HepG2 (cell line): Measurements from ENCODE around the gene ATP1A1. TPM values are rescaled to one million over a fixed set of nuclear protein-coding genes. Genes with fewer than 3 reads are reported as not detected.

Experiments
- ATAC-seq: fragments of 200-7000 bp; cut with Tn5 transposase; 3 replicates; pipeline ENCODE4 v1.9.1; 2020; ENCODE audit warnings: mild to moderate bottlenecking, moderate library complexity
- BruUV-seq: library from RNA; stranded (reverse); fragments of 400-500 nt; replicated peaks from 2 replicates; lab custom pipeline; 2021; lab: Mats Ljungman, UMichigan
- CTCF ChIA-PET: fragments of 300-600 bp; formaldehyde crosslinking; extraction: SDS; loops from one replicate; lab custom pipeline; 2021; ENCODE audit warnings: low total read pairs, inconsistent platforms, low intra/inter-chr PET ratio; lab: Yijun Ruan, JAX
- POLR2A ChIA-PET: fragments of 350-600 bp; sonication (Branson Sonifier 250); formaldehyde crosslinking; loops from one replicate; lab custom pipeline; 2020; ENCODE audit warnings: antibody characterized with exemption, inconsistent platforms; lab: Yijun Ruan, JAX
- DNase-seq: peaks from one replicate; pipeline ENCODE4 v3.0.0-alpha.2; 2015; ENCODE audit warnings: low spot score
- FAIRE-seq: peaks from 3 replicates; lab custom pipeline; 2011; peaks lifted over from hg19 to GRCh38; lab: Jason Lieb, UNC
- H2AFZ ChIP-seq: one replicate; pipeline ENCODE4 v1.6.1; 2011; ENCODE audit warnings: low read length, inconsistent platforms
- H3K27ac ChIP-seq: fragments of 300-600 bp; 3 replicates; pipeline ENCODE4 v1.8.0; 2011; ENCODE audit warnings: mixed run types, mild to moderate bottlenecking, mixed read lengths, low read length, inconsistent platforms; ENCODE audit not compliant: insufficient read depth; ENCODE audit errors: extremely low read length
- H3K27me3 ChIP-seq, 2 experiments: fragments of 200-600 bp in 1 of 2; 2 replicates in 1 of 2; 3 replicates in 1 of 2; pipeline versions ENCODE4 v1.6.0 to v1.8.0; 2011; ENCODE audit warnings: low read length in 2 of 2, mild to moderate bottlenecking in 2 of 2, moderate library complexity in 2 of 2, inconsistent platforms in 1 of 2; ENCODE audit not compliant: insufficient read depth in 2 of 2, control insufficient read depth in 1 of 2
- H3K36me3 ChIP-seq, 2 experiments: fragments of 200-600 bp in 1 of 2; replicated peaks in 1 of 2; 2 replicates in 1 of 2; 3 replicates in 1 of 2; pipeline versions ENCODE4 v1.5.1 to v1.8.0; 2011; ENCODE audit warnings: low read length in 2 of 2, inconsistent platforms in 1 of 2; ENCODE audit not compliant: insufficient read depth in 2 of 2, control insufficient read depth in 1 of 2
- H3K4me1 ChIP-seq: 2 replicates; pipeline ENCODE4 v1.5.1; 2012; ENCODE audit warnings: low read length, inconsistent platforms; ENCODE audit not compliant: insufficient read depth
- H3K4me2 ChIP-seq: 2 replicates; pipeline ENCODE4 v1.6.0; 2011; ENCODE audit warnings: low read depth, low read length, inconsistent platforms
- H3K4me3 ChIP-seq, 3 experiments: fragments of 200-600 bp in 1 of 3; sonication (generic), shearing (Covaris generic) in 1 of 3; replicated peaks in 1 of 3; 2 replicates each; pipeline ENCODE4 v1.5.1; 2011 to 2016; ENCODE audit warnings: low read length in 3 of 3, inconsistent platforms in 2 of 3, low read depth in 2 of 3, mild to moderate bottlenecking in 2 of 3, control low read depth in 1 of 3, mixed read lengths in 1 of 3; ENCODE audit not compliant: insufficient read depth in 1 of 3
- H3K79me2 ChIP-seq: one replicate; pipeline ENCODE4 v1.6.1; 2011; ENCODE audit warnings: low read length, inconsistent platforms; ENCODE audit not compliant: insufficient read depth
- H3K9ac ChIP-seq: 2 replicates; pipeline ENCODE4 v1.6.0; 2011; ENCODE audit warnings: mild to moderate bottlenecking, low read depth, low read length, inconsistent platforms; ENCODE audit not compliant: insufficient read depth
- H3K9me3 ChIP-seq: 2 replicates; pipeline ENCODE4 v1.5.1; 2012; ENCODE audit warnings: mild to moderate bottlenecking, low read length
- H4K20me1 ChIP-seq: 2 replicates; pipeline ENCODE4 v1.6.0; 2011; ENCODE audit warnings: inconsistent platforms, mild to moderate bottlenecking, low read length, moderate library complexity; ENCODE audit not compliant: insufficient read depth
- ARHGAP35 ChIP-seq: sonication (generic); formaldehyde crosslinking; IDR thresholded peaks from 2 replicates; pipeline ENCODE4 v1.9.0; 2022; ENCODE audit warnings: mild to moderate bottlenecking, inconsistent platforms, moderate library complexity, missing genetic modification reagents, borderline replicate concordance
- GABPB1 ChIP-seq: IDR thresholded peaks from 2 replicates; pipeline ENCODE4 v1.6.1; 2016; ENCODE audit warnings: mild to moderate bottlenecking, missing genetic modification reagents, moderate library complexity, missing compliant biosample characterization
- KDM5A ChIP-seq: fragments of 200-600 bp; sonication (generic); IDR thresholded peaks from 2 replicates; pipeline ENCODE4 v1.7.0; 2018; ENCODE audit warnings: antibody characterized with exemption, mild to moderate bottlenecking, low read length, borderline replicate concordance
- MXD3 ChIP-seq: IDR thresholded peaks from 2 replicates; pipeline ENCODE4 v1.6.1; 2016; ENCODE audit warnings: mild to moderate bottlenecking, missing biosample characterization, missing genetic modification reagents
- SIN3A ChIP-seq: IDR thresholded peaks from 2 replicates; pipeline ENCODE4 v1.6.1; 2011; ENCODE audit warnings: low read depth, mild to moderate bottlenecking, control low read depth, low read length, borderline replicate concordance
- SPEN ChIP-seq: sonication (generic); formaldehyde crosslinking; IDR thresholded peaks from 2 replicates; pipeline ENCODE4 v1.5.1; 2020; ENCODE audit warnings: low read depth, mild to moderate bottlenecking, missing genetic modification reagents
- YEATS4 ChIP-seq: sonication (generic); formaldehyde crosslinking; IDR thresholded peaks from 2 replicates; pipeline ENCODE4 v1.4.0; 2020; ENCODE audit warnings: missing genetic modification reagents, borderline replicate concordance
- ZBTB42 ChIP-seq: sonication (generic); formaldehyde crosslinking; IDR thresholded peaks from 2 replicates; pipeline ENCODE4 v1.5.0; 2020; ENCODE audit warnings: mild to moderate bottlenecking, missing genetic modification reagents
- ZNF333 ChIP-seq: sonication (generic); formaldehyde crosslinking; IDR thresholded peaks from 2 replicates; pipeline ENCODE4 v1.4.0; 2020; ENCODE audit warnings: mild to moderate bottlenecking, missing genetic modification reagents, borderline replicate concordance
- ZNF441 ChIP-seq: sonication (generic); formaldehyde crosslinking; IDR thresholded peaks from 2 replicates; pipeline ENCODE4 v1.7.0; 2021; ENCODE audit warnings: missing genetic modification reagents, borderline replicate concordance
- ZNF501 ChIP-seq: sonication (generic); formaldehyde crosslinking; IDR thresholded peaks from 2 replicates; pipeline ENCODE4 v1.5.1; 2020; ENCODE audit warnings: mild to moderate bottlenecking, moderate library complexity, missing genetic modification reagents
- ZNF572 ChIP-seq: sonication (generic); formaldehyde crosslinking; IDR thresholded peaks from 2 replicates; pipeline ENCODE4 v1.5.1; 2020; ENCODE audit warnings: mild to moderate bottlenecking, missing genetic modification reagents
- ZNF687 ChIP-seq: sonication (generic); formaldehyde crosslinking; IDR thresholded peaks from 2 replicates; pipeline ENCODE4 v1.5.1; 2020; ENCODE audit warnings: mild to moderate bottlenecking, missing genetic modification reagents, moderate library complexity
- ZNF747 ChIP-seq: sonication (generic); formaldehyde crosslinking; IDR thresholded peaks from 2 replicates; pipeline ENCODE4 v1.8.1; 2023; ENCODE audit warnings: missing genetic modification reagents, mild to moderate bottlenecking, borderline replicate concordance
- WGBS: methylation state at CpG from one replicate; pipeline ENCODE4 v1.1.6; 2017; ENCODE audit warnings: low lambda C conversion rate; 5-methylcytosine and 5-hydroxymethylcytosine counted together
- in situ Hi-C: cut with HindIII; loops from 2 replicates; pipeline ENCODE4 v1.10.0; 2017; ENCODE audit warnings: low pct_unique_long_range_greater_than_20kb; ENCODE audit not compliant: extremely low pct_ligation_motif_present
- intact Hi-C: fragments of 100-400 bp; cut with micrococcal nuclease; formaldehyde crosslinking; loops from one replicate; pipeline ENCODE4 v1.10.0; 2022; ENCODE audit not compliant: unreplicated experiment
- polyA plus RNA-seq, 8 experiments: library from polyadenylated mRNA; depleted of rRNA in 3 of 8; stranded (reverse) in 7 of 8; unstranded in 1 of 8; fragments of >200 nt; fragmentation: Illumina TruSeq in 4 of 8; extraction: Trizol in 4 of 8; gene quantifications; 2 replicates each; pipeline versions ENCODE4 v1.2.1 to v1.2.3, GENCODE V29; 2011 to 2016; ENCODE audit warnings: low read depth in 4 of 8, missing spikeins in 1 of 8, mixed read lengths in 1 of 8; ENCODE audit not compliant: insufficient read depth in 1 of 8
- total RNA-seq, 5 experiments: library from RNA; depleted of rRNA; stranded (reverse); fragments of >200 nt; fragmentation: Illumina TruSeq; extraction: Trizol; gene quantifications; 2 replicates each; pipeline ENCODE4 v1.2.3, GENCODE V29; 2016; ENCODE audit warnings: low read depth in 1 of 5

ATP1A1 gene
- total and polyA plus RNA-seq, 2 of the 13 experiments (the other 11 are each of a cell fraction or from before 2014, with no cell fraction given) = 280 to 705 TPM

GRCh38 chr1:116373431-116374352, 648 bp downstream of the ATP1A1 start:
- WGBS = 0% methylated on average over 18 of the region's 84 CpGs
- ChIA-PET CTCF (no interaction called here), POLR2A (interaction anchor here (0.7 to 4.1 kb wide), 8 partner anchors 38 to 220 kb away, joined by 3 to 24 read pairs (median 5); no protein-coding TSS in a partner anchor)
- no peak for DNase-seq
- ATAC-seq = peak; percentile 8
- H4K20me1 ChIP-seq = peaks cover 41% of the 10 kb centered on the region
- peak overlapping the region; percentile 77 for H3K27ac ChIP-seq
- H3K4me2 ChIP-seq = peak overlapping the region; percentile 94
- H2AFZ ChIP-seq = no peak overlapping the region
- peak overlapping the region; percentile 79 to 89 (median 84) for H3K4me3 ChIP-seq
- intact Hi-C loops = no loop called here
- peak overlapping the region; percentile 85 for H3K9ac ChIP-seq
- peaks cover 53% of the 10 kb centered on the region for H3K4me1 ChIP-seq
- H3K27me3 ChIP-seq = peaks cover 0 to 7% of the 10 kb centered on the region in 2 experiments; a peak in 1 of 5 replicates
- H3K79me2 ChIP-seq = peaks cover 50% of the 10 kb centered on the region
- FAIRE-seq = no peak
- in situ Hi-C loops = no loop called here
- no TSS peak for BruUV-seq
- no peaks in the 10 kb centered on the region; a peak in 1 of 5 replicates for H3K36me3 ChIP-seq
- H3K9me3 ChIP-seq = no peaks in the 10 kb centered on the region
- TF ChIP-seq ZNF501 (CRISPR knock-in tag) = peak; percentile 14; the same call in 1 of the 2 replicates
- peak; percentile 45; the same call in 1 of the 2 replicates for TF ChIP-seq GABPB1 (CRISPR knock-in tag)
- TF ChIP-seq KDM5A = 0 out of 2 replicates have a peak, but pooled peaks have one; percentile 20
- no peak for TF ChIP-seq MXD3 (CRISPR knock-in tag)
- TF ChIP-seq ZNF572 (CRISPR knock-in tag) = no peak
- TF ChIP-seq YEATS4 (CRISPR knock-in tag) = peak; percentile 30; the same call in 1 of the 2 replicates
- 0 out of 2 replicates have a peak, but pooled peaks have one; percentile 38 for TF ChIP-seq SPEN
- TF ChIP-seq ZNF687 = peak; percentile 55; the same call in 1 of the 2 replicates
- TF ChIP-seq ZNF747 (CRISPR knock-in tag) = 0 out of 2 replicates have a peak, but pooled peaks have one; percentile 26
- TF ChIP-seq ZBTB42 = 0 out of 2 replicates have a peak, but pooled peaks have one; percentile 15
- 0 out of 2 replicates have a peak, but pooled peaks have one; percentile 23 for TF ChIP-seq ZNF441 (CRISPR knock-in tag)
- 0 out of 2 replicates have a peak, but pooled peaks have one; percentile 55 for TF ChIP-seq SIN3A
- 0 out of 2 replicates have a peak, but pooled peaks have one; percentile 47 for TF ChIP-seq ARHGAP35
- TF ChIP-seq ZNF333 (CRISPR knock-in tag) = peak; percentile 41; the same call in 1 of the 2 replicates
